WERI-Rb-1 (cell line): ENCODE results near the gene SRSF5.

Experiments used
- DNase-seq: peaks from one replicate; pipeline ENCODE4 v3.0.0-alpha.2; 2020
- H3K27ac ChIP-seq: fragments of 250-450 bp; sonication (Bioruptor Pico); 2 replicates; pipeline ENCODE4 v1.5.1; 2020; ENCODE audit warnings: mild to moderate bottlenecking, moderate library complexity
- H3K27me3 ChIP-seq: fragments of 250-450 bp; sonication (Bioruptor Pico); 2 replicates; pipeline ENCODE4 v1.5.1; 2021; ENCODE audit warnings: mild to moderate bottlenecking, low read depth, moderate library complexity; ENCODE audit not compliant: insufficient read depth, severe bottlenecking
- H3K36me3 ChIP-seq: fragments of 250-450 bp; sonication (Bioruptor Pico); 2 replicates; pipeline ENCODE4 v1.5.1; 2020; ENCODE audit warnings: mild to moderate bottlenecking, moderate library complexity
- H3K4me3 ChIP-seq: 2 replicates; pipeline ENCODE4 v1.5.1; 2011; ENCODE audit warnings: low read depth, mild to moderate bottlenecking, control low read depth, low read length
- H3K9me3 ChIP-seq: fragments of 250-450 bp; sonication (Bioruptor Pico); 2 replicates; pipeline ENCODE4 v1.5.1; 2021; ENCODE audit warnings: mild to moderate bottlenecking, moderate library complexity; ENCODE audit not compliant: severe bottlenecking
- CTCF ChIP-seq: IDR thresholded peaks from 2 replicates; pipeline ENCODE4 v1.5.1; 2011; ENCODE audit warnings: low read depth, mild to moderate bottlenecking, control low read depth, inconsistent platforms, low read length

Gene SRSF5

GRCh38 chr14:69803753-69804152 lies 36.8 kb downstream of the SRSF5 start:
- Histone ChIP-seq H3K27me3 (no peaks in the 10 kb centered on the region), H3K9me3 (no peaks in the 10 kb centered on the region), H3K36me3 (no peaks in the 10 kb centered on the region), H3K4me3 (no peak overlapping the region), H3K27ac (no peak overlapping the region)
- no peak for TF ChIP-seq CTCF
- no peak for DNase-seq

- Histone ChIP-seq H3K36me3 (no peaks in the 10 kb centered on the region), H3K9me3 (no peaks in the 10 kb centered on the region), H3K4me3 (no peak overlapping the region), H3K27ac (no peak overlapping the region), H3K27me3 (no peaks in the 10 kb centered on the region)
- DNase-seq, result no peak
- no peak for TF ChIP-seq CTCF
Measured at GRCh38 chr14:69804902-69805301, 38.0 kb downstream of the SRSF5 start.

- no peak for DNase-seq
- Histone ChIP-seq H3K36me3 (no peaks in the 10 kb centered on the region), H3K9me3 (no peaks in the 10 kb centered on the region), H3K27me3 (no peaks in the 10 kb centered on the region), H3K4me3 (no peak overlapping the region), H3K27ac (no peak overlapping the region)
- no peak for TF ChIP-seq CTCF
Measured at GRCh38 chr14:69807192-69807591, 40.2 kb downstream of the SRSF5 start.

- Histone ChIP-seq H3K36me3 (no peaks in the 10 kb centered on the region), H3K27me3 (peaks cover 2% of the 10 kb centered on the region), H3K4me3 (no peak overlapping the region), H3K9me3 (no peaks in the 10 kb centered on the region), H3K27ac (no peak overlapping the region)
- no peak for DNase-seq
- no peak for TF ChIP-seq CTCF
Measured at GRCh38 chr14:69808919-69809808, 42.2 kb downstream of the SRSF5 start.

GRCh38 chr14:69811227-69811867 lies 44.4 kb downstream of the SRSF5 start:
- H3K9me3 ChIP-seq, result no peaks in the 10 kb centered on the region
- no peaks in the 10 kb centered on the region for H3K36me3 ChIP-seq
- TF ChIP-seq CTCF, result no peak
- peaks cover 3% of the 10 kb centered on the region for H3K27me3 ChIP-seq
- H3K27ac ChIP-seq, result no peak overlapping the region
- DNase-seq, result no peak
- H3K4me3 ChIP-seq, result no peak overlapping the region
